HEK293 (cell line): ENCODE data around the gene AMBRA1.

Experiments used
- GLIS2 ChIP-seq: fragments of 450-650 bp; formaldehyde crosslinking; IDR thresholded peaks from 2 replicates; pipeline ENCODE4 v1.5.1; 2016; ENCODE audit warnings: missing biosample characterization, missing genetic modification characterization
- MYNN ChIP-seq: fragments of 450-650 bp; formaldehyde crosslinking; IDR thresholded peaks from 2 replicates; pipeline ENCODE4 v1.5.1; 2016; ENCODE audit warnings: missing biosample characterization, missing genetic modification characterization, borderline replicate concordance
- PATZ1 ChIP-seq: fragments of 450-650 bp; formaldehyde crosslinking; IDR thresholded peaks from 2 replicates; pipeline ENCODE4 v1.5.1; 2016; ENCODE audit warnings: missing biosample characterization, missing genetic modification characterization
- ZBTB6 ChIP-seq: fragments of 450-650 bp; formaldehyde crosslinking; IDR thresholded peaks from 2 replicates; pipeline ENCODE4 v1.5.1; 2017; ENCODE audit warnings: missing biosample characterization, missing genetic modification characterization
- ZIC2 ChIP-seq: fragments of 450-650 bp; formaldehyde crosslinking; IDR thresholded peaks from 2 replicates; pipeline ENCODE4 v1.5.1; 2016; ENCODE audit warnings: missing biosample characterization, missing genetic modification characterization
- ZNF157 ChIP-seq: fragments of 450-650 bp; formaldehyde crosslinking; IDR thresholded peaks from 2 replicates; pipeline ENCODE4 v1.5.1; 2016; ENCODE audit warnings: missing biosample characterization, missing genetic modification characterization
- ZNF239 ChIP-seq: fragments of 450-650 bp; formaldehyde crosslinking; IDR thresholded peaks from 2 replicates; pipeline ENCODE4 v1.5.1; 2016; ENCODE audit warnings: missing biosample characterization, missing genetic modification characterization
- ZNF280D ChIP-seq: fragments of 450-650 bp; formaldehyde crosslinking; IDR thresholded peaks from 2 replicates; pipeline ENCODE4 v1.5.1; 2016; ENCODE audit warnings: missing biosample characterization, missing genetic modification characterization
- ZNF335 ChIP-seq: fragments of 450-650 bp; formaldehyde crosslinking; conservative IDR thresholded peaks from 2 replicates; pipeline ENCODE4 v1.5.1; 2016; ENCODE audit warnings: missing biosample characterization, missing genetic modification characterization
- ZNF404 ChIP-seq: fragments of 450-650 bp; formaldehyde crosslinking; IDR thresholded peaks from 2 replicates; pipeline ENCODE4 v1.5.1; 2017; ENCODE audit warnings: missing biosample characterization, missing genetic modification characterization
- ZNF423 ChIP-seq: fragments of 450-650 bp; formaldehyde crosslinking; IDR thresholded peaks from 2 replicates; pipeline ENCODE4 v1.5.1; 2016; ENCODE audit warnings: missing biosample characterization, missing genetic modification characterization
- ZNF555 ChIP-seq: fragments of 450-650 bp; formaldehyde crosslinking; conservative IDR thresholded peaks from 2 replicates; pipeline ENCODE4 v1.5.1; 2017; ENCODE audit warnings: missing biosample characterization, mild to moderate bottlenecking, missing genetic modification characterization, inconsistent platforms
- ZNF558 ChIP-seq: fragments of 450-650 bp; formaldehyde crosslinking; IDR thresholded peaks from 2 replicates; pipeline ENCODE4 v1.5.1; 2016; ENCODE audit warnings: missing biosample characterization, missing genetic modification characterization
- ZNF560 ChIP-seq: fragments of 450-650 bp; formaldehyde crosslinking; IDR thresholded peaks from 2 replicates; pipeline ENCODE4 v1.5.1; 2017; ENCODE audit warnings: missing biosample characterization, missing genetic modification characterization, borderline replicate concordance
- ZNF596 ChIP-seq: fragments of 450-650 bp; IDR thresholded peaks from 2 replicates; pipeline ENCODE4 v1.5.0; 2018; ENCODE audit warnings: missing biosample characterization, mild to moderate bottlenecking, missing genetic modification characterization, moderate library complexity
- ZNF677 ChIP-seq: fragments of 450-650 bp; IDR thresholded peaks from 2 replicates; pipeline ENCODE4 v1.5.0; 2018; ENCODE audit warnings: missing biosample characterization, mild to moderate bottlenecking, missing genetic modification characterization, moderate library complexity
- ZNF777 ChIP-seq: fragments of 450-650 bp; formaldehyde crosslinking; IDR thresholded peaks from 2 replicates; pipeline ENCODE4 v1.5.1; 2017; ENCODE audit warnings: missing biosample characterization, missing genetic modification characterization, borderline replicate concordance
- ZNF791 ChIP-seq: fragments of 450-650 bp; formaldehyde crosslinking; IDR thresholded peaks from 2 replicates; pipeline ENCODE4 v1.5.1; 2016; ENCODE audit warnings: missing biosample characterization, missing genetic modification characterization
- ZNF830 ChIP-seq: fragments of 450-650 bp; IDR thresholded peaks from 2 replicates; pipeline ENCODE4 v1.5.0; 2018; ENCODE audit warnings: missing biosample characterization, missing genetic modification characterization, low read depth, mild to moderate bottlenecking, moderate library complexity
- TF ChIP-seq, protein P1 (sequence below): fragments of 450-650 bp; formaldehyde crosslinking; IDR thresholded peaks from 2 replicates; pipeline ENCODE4 v1.5.1; 2016; ENCODE audit warnings: missing biosample characterization, missing genetic modification characterization
- TF ChIP-seq, protein P2 (sequence below): fragments of 450-650 bp; formaldehyde crosslinking; IDR thresholded peaks from 2 replicates; pipeline ENCODE4 v1.5.1; 2016; ENCODE audit warnings: missing biosample characterization, missing genetic modification characterization
- TF ChIP-seq, protein P3 (sequence below): fragments of 450-650 bp; formaldehyde crosslinking; IDR thresholded peaks from 2 replicates; pipeline ENCODE4 v1.5.1; 2017; ENCODE audit warnings: missing biosample characterization, missing genetic modification characterization
- TF ChIP-seq, protein P4 (sequence below): fragments of 450-650 bp; IDR thresholded peaks from 2 replicates; pipeline ENCODE4 v1.5.1; 2018; ENCODE audit warnings: missing biosample characterization, mild to moderate bottlenecking, missing genetic modification characterization

The AMBRA1 gene

DNA sequence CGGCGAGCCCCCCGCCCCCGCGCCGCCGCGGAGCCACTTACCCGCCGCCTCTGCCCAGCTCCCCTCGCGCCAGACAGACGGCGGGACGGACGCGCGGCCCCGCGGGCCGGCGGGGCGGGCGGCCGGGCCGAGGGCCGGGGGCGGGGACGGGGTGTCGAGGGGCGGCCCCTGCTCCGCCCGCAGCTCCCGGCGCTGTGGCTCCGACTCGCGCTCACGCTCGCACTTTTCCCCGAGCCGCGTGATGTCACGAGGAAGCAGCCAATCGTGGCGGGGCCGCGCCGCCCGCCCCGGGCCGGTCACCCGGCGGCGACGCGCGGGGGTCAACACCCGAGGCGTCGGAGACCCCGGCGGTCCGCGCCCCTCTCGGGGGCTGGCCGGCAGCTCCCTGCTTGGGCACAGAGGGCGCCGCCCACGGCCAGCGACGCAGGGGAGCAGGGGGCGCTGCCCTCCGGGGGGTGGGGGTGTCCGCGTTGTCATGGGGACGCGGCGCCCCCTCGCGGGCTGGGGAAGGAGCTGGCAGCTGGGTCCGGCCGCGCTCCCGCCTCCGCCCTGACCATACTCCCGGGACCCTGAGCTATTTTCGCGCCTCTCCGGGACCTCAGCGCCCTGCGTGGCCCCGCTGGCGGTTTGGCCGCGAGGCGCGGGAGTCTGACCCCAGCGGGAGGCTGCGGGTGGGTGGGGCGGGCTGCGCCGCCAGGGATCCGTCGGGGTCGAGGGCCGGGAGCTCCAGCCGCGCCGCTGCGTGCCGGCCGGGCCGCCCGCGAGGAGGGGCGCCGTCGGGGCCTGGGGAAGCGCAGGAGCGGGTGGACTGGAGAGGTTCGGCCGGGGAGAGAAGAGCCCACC lies 202.0 kb downstream of the AMBRA1 start, which contains the start of gene CHRM4 (continued):
- TF ChIP-seq ZNF596 (tag by site-specific recombination) (no peak), GLIS2 (tag by site-specific recombination) (peak; percentile 75), ZNF830 (tag by site-specific recombination) (no peak), ZBTB6 (tag by site-specific recombination) (no peak), ZNF157 (tag by site-specific recombination) (no peak), ZNF558 (tag by site-specific recombination) (no peak), ZNF777 (tag by site-specific recombination) (no peak), ZNF560 (tag by site-specific recombination) (no peak), PATZ1 (tag by site-specific recombination) (peak; percentile 33), MYNN (no peak), ZNF423 (tag by site-specific recombination) (no peak), ZNF335 (tag by site-specific recombination) (no peak; the same call in 1 of the 2 replicates), ZNF791 (tag by site-specific recombination) (no peak), ZNF280D (tag by site-specific recombination) (no peak), ZNF404 (tag by site-specific recombination) (no peak), ZIC2 (tag by site-specific recombination) (peak; percentile 39), ZNF677 (tag by site-specific recombination) (no peak), ZNF555 (tag by site-specific recombination) (no peak), ZNF239 (no peak)
- TF ChIP-seq, protein P1, sequence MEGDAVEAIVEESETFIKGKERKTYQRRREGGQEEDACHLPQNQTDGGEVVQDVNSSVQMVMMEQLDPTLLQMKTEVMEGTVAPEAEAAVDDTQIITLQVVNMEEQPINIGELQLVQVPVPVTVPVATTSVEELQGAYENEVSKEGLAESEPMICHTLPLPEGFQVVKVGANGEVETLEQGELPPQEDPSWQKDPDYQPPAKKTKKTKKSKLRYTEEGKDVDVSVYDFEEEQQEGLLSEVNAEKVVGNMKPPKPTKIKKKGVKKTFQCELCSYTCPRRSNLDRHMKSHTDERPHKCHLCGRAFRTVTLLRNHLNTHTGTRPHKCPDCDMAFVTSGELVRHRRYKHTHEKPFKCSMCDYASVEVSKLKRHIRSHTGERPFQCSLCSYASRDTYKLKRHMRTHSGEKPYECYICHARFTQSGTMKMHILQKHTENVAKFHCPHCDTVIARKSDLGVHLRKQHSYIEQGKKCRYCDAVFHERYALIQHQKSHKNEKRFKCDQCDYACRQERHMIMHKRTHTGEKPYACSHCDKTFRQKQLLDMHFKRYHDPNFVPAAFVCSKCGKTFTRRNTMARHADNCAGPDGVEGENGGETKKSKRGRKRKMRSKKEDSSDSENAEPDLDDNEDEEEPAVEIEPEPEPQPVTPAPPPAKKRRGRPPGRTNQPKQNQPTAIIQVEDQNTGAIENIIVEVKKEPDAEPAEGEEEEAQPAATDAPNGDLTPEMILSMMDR (tag by site-specific recombination) = peak; percentile 32; the same call in 1 of the 2 replicates
- TF ChIP-seq, protein P2, sequence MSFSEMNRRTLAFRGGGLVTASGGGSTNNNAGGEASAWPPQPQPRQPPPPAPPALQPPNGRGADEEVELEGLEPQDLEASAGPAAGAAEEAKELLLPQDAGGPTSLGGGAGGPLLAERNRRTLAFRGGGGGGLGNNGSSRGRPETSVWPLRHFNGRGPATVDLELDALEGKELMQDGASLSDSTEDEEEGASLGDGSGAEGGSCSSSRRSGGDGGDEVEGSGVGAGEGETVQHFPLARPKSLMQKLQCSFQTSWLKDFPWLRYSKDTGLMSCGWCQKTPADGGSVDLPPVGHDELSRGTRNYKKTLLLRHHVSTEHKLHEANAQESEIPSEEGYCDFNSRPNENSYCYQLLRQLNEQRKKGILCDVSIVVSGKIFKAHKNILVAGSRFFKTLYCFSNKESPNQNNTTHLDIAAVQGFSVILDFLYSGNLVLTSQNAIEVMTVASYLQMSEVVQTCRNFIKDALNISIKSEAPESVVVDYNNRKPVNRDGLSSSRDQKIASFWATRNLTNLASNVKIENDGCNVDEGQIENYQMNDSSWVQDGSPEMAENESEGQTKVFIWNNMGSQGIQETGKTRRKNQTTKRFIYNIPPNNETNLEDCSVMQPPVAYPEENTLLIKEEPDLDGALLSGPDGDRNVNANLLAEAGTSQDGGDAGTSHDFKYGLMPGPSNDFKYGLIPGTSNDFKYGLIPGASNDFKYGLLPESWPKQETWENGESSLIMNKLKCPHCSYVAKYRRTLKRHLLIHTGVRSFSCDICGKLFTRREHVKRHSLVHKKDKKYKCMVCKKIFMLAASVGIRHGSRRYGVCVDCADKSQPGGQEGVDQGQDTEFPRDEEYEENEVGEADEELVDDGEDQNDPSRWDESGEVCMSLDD (tag by site-specific recombination) = no peak
- TF ChIP-seq, protein P3, sequence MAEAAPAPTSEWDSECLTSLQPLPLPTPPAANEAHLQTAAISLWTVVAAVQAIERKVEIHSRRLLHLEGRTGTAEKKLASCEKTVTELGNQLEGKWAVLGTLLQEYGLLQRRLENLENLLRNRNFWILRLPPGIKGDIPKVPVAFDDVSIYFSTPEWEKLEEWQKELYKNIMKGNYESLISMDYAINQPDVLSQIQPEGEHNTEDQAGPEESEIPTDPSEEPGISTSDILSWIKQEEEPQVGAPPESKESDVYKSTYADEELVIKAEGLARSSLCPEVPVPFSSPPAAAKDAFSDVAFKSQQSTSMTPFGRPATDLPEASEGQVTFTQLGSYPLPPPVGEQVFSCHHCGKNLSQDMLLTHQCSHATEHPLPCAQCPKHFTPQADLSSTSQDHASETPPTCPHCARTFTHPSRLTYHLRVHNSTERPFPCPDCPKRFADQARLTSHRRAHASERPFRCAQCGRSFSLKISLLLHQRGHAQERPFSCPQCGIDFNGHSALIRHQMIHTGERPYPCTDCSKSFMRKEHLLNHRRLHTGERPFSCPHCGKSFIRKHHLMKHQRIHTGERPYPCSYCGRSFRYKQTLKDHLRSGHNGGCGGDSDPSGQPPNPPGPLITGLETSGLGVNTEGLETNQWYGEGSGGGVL (tag by site-specific recombination) = no peak
- TF ChIP-seq, protein P4, sequence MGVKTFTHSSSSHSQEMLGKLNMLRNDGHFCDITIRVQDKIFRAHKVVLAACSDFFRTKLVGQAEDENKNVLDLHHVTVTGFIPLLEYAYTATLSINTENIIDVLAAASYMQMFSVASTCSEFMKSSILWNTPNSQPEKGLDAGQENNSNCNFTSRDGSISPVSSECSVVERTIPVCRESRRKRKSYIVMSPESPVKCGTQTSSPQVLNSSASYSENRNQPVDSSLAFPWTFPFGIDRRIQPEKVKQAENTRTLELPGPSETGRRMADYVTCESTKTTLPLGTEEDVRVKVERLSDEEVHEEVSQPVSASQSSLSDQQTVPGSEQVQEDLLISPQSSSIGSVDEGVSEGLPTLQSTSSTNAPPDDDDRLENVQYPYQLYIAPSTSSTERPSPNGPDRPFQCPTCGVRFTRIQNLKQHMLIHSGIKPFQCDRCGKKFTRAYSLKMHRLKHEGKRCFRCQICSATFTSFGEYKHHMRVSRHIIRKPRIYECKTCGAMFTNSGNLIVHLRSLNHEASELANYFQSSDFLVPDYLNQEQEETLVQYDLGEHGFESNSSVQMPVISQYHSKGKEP (tag by site-specific recombination) = no peak
